ENCODE data around the gene JARID2.

The JARID2 gene

DNA sequence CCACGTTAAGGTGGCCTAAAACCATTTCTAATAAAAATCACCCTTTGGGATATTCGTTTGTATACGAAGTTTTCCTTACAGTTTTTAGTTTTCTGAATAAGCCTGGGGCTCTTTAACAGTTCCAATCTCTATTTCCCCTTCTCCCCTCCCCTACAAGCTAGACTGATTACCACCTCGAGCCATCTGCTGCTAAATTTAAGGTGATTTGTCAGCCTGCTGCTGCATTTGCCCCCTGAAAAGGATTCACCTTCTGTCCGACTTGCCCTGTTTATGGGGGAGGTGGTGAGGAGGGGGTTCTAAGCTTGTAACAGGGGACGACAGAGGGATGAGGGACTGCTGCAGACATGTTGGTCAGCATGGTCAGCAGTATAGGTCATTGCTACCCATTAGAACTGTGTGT is 146.3 kb downstream of the JARID2 start:
- DNase-seq: no peak

- no peak for DNase-seq
These were observed 147.7 kb downstream of the JARID2 start for GRCh38 chr6:15393605-15394004.

- DNase-seq: no peak
These were observed 149.2 kb downstream of the JARID2 start for GRCh38 chr6:15395087-15395486.

GRCh38 chr6:15396808-15397207 is 150.9 kb downstream of the JARID2 start:
- no peak for DNase-seq

DNA sequence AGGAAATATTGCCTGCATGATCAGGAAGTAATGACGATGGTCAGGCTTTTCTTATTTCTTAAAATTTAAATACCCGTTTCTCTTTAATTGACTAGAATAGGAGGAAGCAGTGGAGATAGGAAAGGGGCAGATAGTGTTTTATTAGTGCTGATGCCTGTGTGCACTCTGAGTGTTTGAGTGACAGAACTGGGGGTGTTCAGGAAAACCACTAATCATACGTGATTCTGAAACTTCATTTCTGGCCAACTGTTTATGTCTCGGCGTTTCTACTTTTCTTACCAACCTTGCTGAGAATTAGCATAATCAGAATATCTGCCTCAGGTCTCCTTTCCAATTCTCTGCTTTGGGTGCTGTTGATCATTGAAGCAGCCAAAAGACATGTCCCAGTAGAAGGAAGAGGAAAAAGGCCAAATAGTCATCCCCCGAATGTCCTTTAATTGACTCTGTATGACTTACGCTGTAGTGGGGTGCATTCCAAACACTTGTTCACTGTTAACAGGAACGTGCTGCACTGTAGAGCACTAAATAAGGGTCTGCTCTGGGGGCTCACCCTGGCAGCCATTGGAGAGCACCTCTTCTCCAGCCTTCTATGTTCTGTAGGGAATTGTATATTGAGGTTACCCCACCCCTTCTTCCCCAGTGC is 152.9 kb downstream of the JARID2 start:
- no peak for DNase-seq

DNA sequence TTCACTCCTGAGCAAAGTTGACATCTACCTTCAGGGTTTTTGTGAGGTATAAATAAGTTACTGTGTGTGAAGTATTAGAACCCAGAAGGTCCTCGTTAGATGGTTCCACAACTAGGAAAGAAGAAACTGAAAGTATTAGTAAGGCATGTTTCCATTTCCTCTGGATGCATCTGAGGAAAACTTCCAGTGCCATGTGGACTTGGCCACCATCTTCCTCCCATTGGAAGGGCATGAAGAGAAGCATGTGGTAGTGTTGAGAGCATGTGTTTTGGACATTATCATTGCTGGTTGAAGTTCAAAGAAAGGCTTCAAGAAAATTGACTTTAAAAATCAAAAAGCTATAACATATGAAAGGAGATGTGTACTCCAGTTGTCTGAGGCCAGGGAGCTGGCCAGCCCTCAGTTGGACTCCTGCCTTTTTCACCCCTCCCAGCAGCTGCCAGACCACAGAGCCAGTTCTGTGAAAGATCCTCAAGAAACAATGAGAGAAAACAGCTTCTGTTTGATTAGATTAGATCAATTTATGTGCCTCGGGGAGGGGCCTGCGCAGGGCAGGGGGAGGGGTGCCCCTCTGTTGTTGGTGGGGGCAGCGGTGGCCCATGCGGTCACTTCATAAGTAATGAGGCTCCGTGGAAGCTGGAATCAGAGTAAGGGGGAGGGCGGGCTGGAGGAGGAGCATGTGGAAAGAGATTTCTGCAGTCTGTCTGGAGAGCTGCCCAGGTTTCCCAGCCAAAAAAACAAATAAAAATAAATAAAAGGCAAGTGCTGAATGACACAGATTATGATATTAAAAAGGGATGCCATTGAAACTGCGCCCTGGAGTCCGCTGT is 154.0 kb downstream of the JARID2 start:
- peak in 53 of 56 donors; percentile 34 to 92 (median 75) for DNase-seq

- peak in 52 of 56 donors; percentile 18 to 83 (median 64) for DNase-seq
These were observed 154.7 kb downstream of the JARID2 start for GRCh38 chr6:15400572-15401004.

DNA sequence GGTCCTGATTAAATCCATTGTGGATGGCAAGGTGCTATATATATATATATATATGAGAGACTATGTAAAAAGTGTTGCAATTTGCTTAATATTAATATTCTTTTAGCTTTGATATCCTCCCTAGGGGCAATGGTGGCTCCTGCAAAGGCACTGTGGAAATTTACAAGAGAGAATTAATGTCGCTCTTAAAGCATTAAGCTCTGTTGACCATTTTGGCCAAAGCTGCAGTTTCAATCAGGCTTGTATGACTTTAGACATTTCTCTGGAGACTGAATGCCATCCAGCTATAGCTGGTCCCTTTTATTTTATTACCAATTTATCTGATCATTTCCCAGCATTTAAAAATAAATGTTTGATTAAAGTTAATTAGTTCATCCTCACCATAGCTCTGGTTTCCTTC is 155.3 kb downstream of the JARID2 start:
- peak in 1 of 56 donors; percentile 44 for DNase-seq

DNA sequence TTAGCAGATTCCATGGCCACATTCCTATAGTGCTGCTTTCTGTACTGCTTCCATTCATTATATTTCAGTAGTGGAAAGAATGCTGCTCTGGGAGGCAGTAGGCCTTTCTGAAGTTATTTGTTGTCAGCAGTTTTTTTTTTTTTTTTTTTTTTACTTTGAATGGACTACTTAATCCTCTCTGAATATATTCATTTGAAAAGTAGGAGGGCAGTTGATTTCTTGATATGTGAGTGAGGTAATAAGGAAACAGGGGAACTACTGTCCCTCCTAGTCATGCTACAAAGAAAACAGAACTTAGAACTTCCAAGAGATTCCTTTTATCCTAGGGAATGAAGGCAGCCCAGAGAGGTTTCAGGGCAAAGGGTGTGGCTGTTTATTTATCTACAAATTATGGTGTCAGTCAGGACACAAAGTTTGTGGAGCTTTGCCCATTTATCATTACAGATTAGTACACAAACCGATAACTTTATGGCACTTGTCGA is 155.9 kb downstream of the JARID2 start:
- no peak for DNase-seq

GRCh38 chr6:15402406-15403045 is 156.7 kb downstream of the JARID2 start:
- DNase-seq: peak in 5 of 56 donors; percentile 7 to 28 (median 16)

GRCh38 chr6:15403094-15403755 is 157.4 kb downstream of the JARID2 start:
- DNase-seq: no peak

- DNase-seq: no peak
These were observed 158.8 kb downstream of the JARID2 start for GRCh38 chr6:15404685-15404980.

GRCh38 chr6:15405129-15406068 is 159.5 kb downstream of the JARID2 start:
- DNase-seq: peak in 12 of 56 donors; percentile 9 to 45 (median 26)

DNA sequence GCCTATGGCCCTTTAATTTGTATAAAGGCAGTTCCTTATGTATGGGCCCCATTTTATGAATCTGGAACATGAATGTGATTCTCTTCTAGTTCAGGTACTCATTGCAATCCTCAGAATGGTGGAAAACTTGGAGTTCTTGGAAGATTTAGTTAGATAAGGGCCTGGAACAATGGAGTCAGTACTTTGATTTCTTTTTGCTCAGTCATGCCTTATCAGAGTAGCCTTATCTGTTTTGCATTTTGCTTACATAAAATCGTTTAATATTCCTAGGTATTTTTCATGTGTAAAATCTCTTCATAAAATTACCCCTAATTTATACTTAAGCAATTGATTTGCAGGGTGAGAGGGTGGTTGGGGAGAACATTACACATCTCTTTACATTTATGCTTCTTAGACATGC is 160.6 kb downstream of the JARID2 start:
- DNase-seq: no peak

DNA sequence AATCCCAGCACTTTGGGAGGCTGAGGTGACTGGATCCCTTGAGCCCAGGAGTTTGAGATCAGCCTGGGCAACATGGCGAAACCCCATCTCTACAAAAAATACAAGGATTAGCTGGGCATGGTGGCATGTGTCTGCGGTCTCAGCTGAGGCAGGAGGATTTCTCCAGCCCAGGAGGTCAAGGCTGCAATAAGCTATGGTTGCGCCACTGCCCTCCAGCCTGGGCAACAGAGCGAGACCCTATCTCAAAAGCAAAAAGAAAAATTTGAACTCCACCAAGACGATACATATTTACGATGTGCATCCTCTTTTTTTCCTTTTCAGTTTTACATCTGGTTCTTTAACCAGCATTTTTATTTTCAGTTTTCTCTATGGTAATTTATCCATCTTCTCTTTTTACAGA is 162.1 kb downstream of the JARID2 start:
- no peak for DNase-seq

DNA sequence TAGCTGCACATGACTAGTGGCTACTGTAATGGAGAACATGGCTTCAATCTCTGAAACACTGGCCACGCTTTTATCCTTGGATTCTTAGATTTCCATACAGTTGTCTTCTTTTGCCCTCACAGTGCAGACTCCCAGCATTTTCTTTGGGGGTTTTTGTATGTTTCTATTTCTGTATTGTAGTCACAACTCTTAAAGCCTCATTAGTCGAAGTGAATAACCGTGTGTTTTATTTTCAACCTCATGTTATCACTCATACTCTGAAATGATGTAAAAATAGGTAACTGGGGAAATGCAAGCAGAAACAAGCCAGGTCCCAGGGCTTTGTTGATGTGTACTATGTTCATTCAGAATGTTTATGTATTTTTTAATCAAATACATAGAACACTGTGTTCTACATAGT is 162.9 kb downstream of the JARID2 start:
- no peak for DNase-seq

GRCh38 chr6:15409301-15410125 is 163.6 kb downstream of the JARID2 start:
- DNase-seq: no peak

- DNase-seq: no peak
These were observed 164.2 kb downstream of the JARID2 start for GRCh38 chr6:15410126-15410391.

GRCh38 chr6:15410752-15411151 is 164.9 kb downstream of the JARID2 start:
- DNase-seq: no peak

GRCh38 chr6:15411766-15412165 is 165.9 kb downstream of the JARID2 start:
- DNase-seq: no peak

Measured in nucleus accumbens (tissue), 56 donors.